GM18502 (cell line): ENCODE measurements around the gene SMARCD2.

Experiments used
- ATAC-seq: cut with Tn5 transposase; IDR thresholded peaks from one replicate; pipeline ENCODE4 v1.9.1; 2021; ENCODE audit warnings: mild to moderate bottlenecking; ENCODE audit not compliant: unreplicated experiment, poor library complexity

Gene SMARCD2

DNA sequence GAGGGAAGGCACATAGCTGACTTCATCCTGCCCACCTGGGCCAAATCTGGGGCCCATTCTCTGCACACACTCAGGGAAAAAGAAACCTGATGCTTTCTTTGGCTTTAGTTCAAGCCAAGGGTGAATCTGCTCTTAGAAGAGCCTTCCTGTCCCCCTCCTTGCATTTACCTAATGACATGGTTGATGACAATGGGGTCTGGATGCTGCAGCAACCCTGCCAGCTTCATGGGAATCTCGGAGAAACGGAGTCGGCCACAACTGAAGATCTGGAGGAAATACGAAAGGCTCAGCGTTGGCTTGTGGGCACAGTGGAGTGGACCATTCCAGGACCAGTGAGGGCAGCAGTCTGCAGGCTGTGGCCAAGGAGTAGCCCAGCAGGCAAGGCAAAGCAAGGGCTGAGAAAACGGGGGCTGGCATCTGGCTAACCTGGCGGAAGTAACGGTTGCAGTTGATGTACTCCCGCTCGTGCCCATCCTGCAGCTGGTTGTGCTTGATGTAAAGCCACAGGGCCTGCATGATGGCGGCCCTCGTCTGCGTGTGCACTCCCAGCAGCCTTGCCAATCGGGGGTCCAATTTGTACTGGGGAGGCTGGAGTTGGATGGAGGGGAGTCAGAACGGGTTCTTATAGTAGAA lies 8.6 kb downstream of the SMARCD2 start:
- no peak for ATAC-seq

GRCh38 chr17:63833026-63833740 lies 9.3 kb downstream of the SMARCD2 start:
- no peak for ATAC-seq

- ATAC-seq: no peak
Measured at GRCh38 chr17:63832455-63832854, 10.0 kb downstream of the SMARCD2 start.

- no peak for ATAC-seq
Measured at GRCh38 chr17:63832014-63832413, 10.5 kb downstream of the SMARCD2 start.

- ATAC-seq: no peak
Measured at GRCh38 chr17:63831505-63831904, 11.0 kb downstream of the SMARCD2 start.

GRCh38 chr17:63830904-63831491 lies 11.5 kb downstream of the SMARCD2 start:
- ATAC-seq: no peak

GRCh38 chr17:63830278-63830677 lies 12.2 kb downstream of the SMARCD2 start:
- no peak for ATAC-seq

GRCh38 chr17:63828936-63829335 lies 13.5 kb downstream of the SMARCD2 start:
- ATAC-seq: no peak

DNA sequence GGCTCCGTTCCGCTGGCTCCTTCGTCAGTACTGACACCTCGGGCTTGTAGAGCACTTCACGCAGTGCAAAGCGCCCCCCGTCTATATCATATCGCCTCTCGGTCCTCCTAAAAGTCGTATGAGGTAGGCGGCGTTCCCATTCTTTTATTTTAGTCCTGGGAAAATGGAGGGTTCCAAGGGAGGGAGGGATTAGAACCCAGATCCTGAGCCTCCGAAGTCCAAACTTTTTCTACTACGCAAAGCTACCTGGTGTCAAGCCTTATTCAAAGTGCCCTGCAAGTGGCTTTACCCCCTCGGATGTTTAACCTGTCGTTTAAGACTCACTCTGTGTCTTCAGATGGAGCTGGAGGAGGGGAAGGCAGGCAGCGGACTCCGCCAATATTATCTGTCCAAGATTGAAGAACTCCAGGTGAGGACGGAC lies 14.7 kb downstream of the SMARCD2 start:
- no peak for ATAC-seq

DNA sequence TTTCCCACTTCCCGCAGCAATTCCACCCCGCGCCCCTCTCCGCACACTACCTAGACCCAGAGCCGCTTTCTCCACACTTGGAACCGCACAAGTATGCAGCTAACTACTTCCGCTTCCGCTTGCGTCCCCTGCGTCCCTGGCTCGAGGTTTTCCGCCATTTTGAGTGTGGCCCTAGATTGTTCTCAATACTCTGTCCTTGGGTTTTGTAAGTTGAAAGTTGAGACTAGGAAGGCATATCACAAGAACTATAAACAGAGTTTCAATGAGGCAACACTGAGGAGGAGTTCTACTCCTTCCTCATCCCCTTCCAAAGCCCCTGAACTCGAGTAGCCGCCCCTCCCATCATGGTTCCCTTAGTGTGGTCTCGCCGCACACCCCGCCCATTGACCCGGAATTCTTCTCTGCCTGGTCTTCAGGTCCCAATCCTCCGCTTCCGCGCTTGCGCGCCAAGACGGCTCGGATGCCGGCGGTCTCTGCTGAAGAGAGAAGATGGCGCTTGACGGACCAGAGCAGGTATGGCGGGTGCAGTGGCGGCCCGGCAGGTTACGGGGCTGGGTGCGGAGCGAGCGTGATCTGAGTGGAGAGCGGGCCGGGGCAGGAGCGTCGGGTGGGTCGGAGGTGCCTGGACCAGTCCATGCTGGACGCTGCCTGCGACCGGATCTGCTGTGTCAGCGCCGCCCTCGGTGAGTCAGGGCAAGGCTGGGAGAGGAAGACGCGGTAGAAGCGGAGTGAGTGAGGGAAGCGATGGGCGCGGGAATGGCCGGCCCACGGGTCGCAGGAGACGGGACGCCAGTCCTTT lies 15.3 kb downstream of the SMARCD2 start, which contains the start of the genes FTSJ3 and PSMC5:
FTSJ3 (minus strand) TSS at position 662 of the 799 bp plus-strand sequence. CDS start 761 bp downstream, outside the sequence.
PSMC5 (plus strand) TSS at position 430 of the 799 bp plus-strand sequence; CDS start at position 490, 60 bp downstream.
- ATAC-seq: peak; percentile 87

GRCh38 chr17:63826468-63827001 lies 15.9 kb downstream of the SMARCD2 start:
- peak; percentile 4 for ATAC-seq

- no peak for ATAC-seq
Measured at GRCh38 chr17:63824362-63824761, 18.1 kb downstream of the SMARCD2 start.

DNA sequence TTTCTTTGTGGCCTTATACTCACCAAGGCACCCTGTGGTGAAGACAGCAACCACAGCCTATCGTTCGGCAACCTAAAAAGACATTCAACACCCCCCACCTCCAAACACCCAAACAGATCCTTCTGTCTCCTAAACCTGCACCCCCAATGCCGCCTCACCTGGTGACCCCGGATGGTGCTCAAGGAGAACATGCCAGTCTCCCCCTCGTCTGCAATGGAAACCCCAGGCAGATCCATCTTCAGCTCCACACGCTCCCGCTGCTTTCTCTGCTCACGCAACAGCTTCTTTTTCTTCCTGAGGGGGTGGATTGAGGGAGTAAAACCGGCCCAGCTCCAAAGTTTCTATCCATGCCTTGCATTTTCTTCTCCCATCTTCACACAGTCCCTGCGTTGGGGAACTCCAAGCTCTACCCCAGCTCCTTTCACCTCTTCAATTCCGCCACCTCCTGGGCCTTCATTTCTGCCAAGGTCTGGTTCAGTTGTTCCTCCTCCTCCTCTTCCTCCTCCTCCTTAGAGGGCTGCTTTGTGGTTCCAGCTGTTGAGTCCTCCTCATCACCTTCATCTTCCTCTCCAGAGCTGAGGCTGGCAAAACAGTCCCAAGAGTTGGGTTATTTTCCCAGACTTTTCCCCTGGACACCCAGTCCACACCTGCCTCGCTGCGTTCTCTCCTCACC lies 18.7 kb downstream of the SMARCD2 start:
- no peak for ATAC-seq

DNA sequence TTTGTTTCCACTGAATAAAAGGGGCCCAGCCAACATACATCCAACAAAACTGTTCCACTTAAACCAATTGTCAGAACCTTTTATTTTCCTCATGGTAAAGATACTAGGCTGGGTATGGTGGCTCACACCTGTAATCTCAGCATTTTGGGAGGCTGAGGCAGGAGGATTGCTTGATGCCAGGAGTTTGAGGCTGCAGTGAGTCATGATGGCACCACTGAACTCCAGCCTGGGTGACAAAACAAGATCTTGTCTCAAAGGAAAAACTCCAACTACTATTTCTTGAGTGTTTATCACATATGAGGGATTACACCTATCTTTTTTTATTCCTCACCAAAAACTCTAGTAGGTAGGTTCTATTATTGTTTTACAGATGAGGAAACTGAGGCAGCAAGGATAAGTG lies 19.9 kb downstream of the SMARCD2 start:
- ATAC-seq: no peak

- ATAC-seq: no peak
Measured at GRCh38 chr17:63821804-63822203, 20.7 kb downstream of the SMARCD2 start.

GRCh38 chr17:63820963-63821561 lies 21.4 kb downstream of the SMARCD2 start:
- no peak for ATAC-seq

- no peak for ATAC-seq
Measured at GRCh38 chr17:63819585-63820537, 22.6 kb downstream of the SMARCD2 start.

GRCh38 chr17:63819131-63819530 lies 23.4 kb downstream of the SMARCD2 start:
- no peak for ATAC-seq
